Neural cell (in vitro differentiated cells): Measurements from ENCODE around the gene SUSD3. TPM values are rescaled to one million over a fixed set of nuclear protein-coding genes. Genes with fewer than 3 reads are reported as not detected.

Experiments used
- H2AFZ ChIP-seq: fragments of 200-600, 300-800 bp; sonication (generic), shearing (Covaris generic); 2 replicates; pipeline ENCODE4 v1.6.0; 2014; ENCODE audit warnings: low read depth, mild to moderate bottlenecking, antibody characterized with exemption, low read length, moderate library complexity
- H3F3A ChIP-seq: fragments of 200-600 bp; shearing (Covaris generic); 2 replicates; pipeline ENCODE4 v1.6.1; 2016; ENCODE audit warnings: mild to moderate bottlenecking, moderate library complexity, mixed read lengths, antibody characterized with exemption, low read length; ENCODE audit not compliant: insufficient read depth, poor library complexity, severe bottlenecking
- H3K27ac ChIP-seq: fragments of 200-600, 300-800 bp; sonication (generic), shearing (Covaris generic); 2 replicates; pipeline ENCODE4 v1.5.1; 2014; ENCODE audit warnings: mild to moderate bottlenecking, low read length, moderate library complexity
- H3K27me3 ChIP-seq: fragments of 300-800, 200-600 bp; sonication (generic), shearing (Covaris generic); 2 replicates; pipeline ENCODE4 v1.6.0; 2014; ENCODE audit warnings: mild to moderate bottlenecking, low read depth, low read length, moderate library complexity; ENCODE audit not compliant: insufficient read depth
- H3K36me3 ChIP-seq: fragments of 300-800, 200-600 bp; sonication (generic), shearing (Covaris generic); 2 replicates; pipeline ENCODE4 v1.5.1; 2014; ENCODE audit warnings: mild to moderate bottlenecking, antibody characterized with exemption, low read length, moderate library complexity; ENCODE audit not compliant: insufficient read depth
- H3K4me2 ChIP-seq: fragments of 300-800, 200-600 bp; sonication (generic), shearing (Covaris generic); 2 replicates; pipeline ENCODE4 v1.6.0; 2014; ENCODE audit warnings: mild to moderate bottlenecking, low read length
- H3K4me3 ChIP-seq: fragments of 300-800, 200-600 bp; sonication (generic), shearing (Covaris generic); 2 replicates; pipeline ENCODE4 v1.5.1; 2014; ENCODE audit warnings: mild to moderate bottlenecking, low read length, moderate library complexity
- H3K79me2 ChIP-seq: fragments of 200-600 bp; shearing (Covaris generic); replicated peaks from 2 replicates; pipeline ENCODE4 v1.6.0; 2014; ENCODE audit warnings: mild to moderate bottlenecking, low read length, moderate library complexity; ENCODE audit not compliant: insufficient read depth
- H3K9ac ChIP-seq: fragments of 300-800, 200-600 bp; sonication (generic), shearing (Covaris generic); 2 replicates; pipeline ENCODE4 v1.6.1; 2016; ENCODE audit warnings: mild to moderate bottlenecking, low read length, mixed read lengths
- H3K9me2 ChIP-seq: fragments of 200-600 bp; shearing (Covaris generic); 2 replicates; pipeline ENCODE4 v1.6.1; 2016; ENCODE audit warnings: mild to moderate bottlenecking, low read length, mixed read lengths; ENCODE audit not compliant: insufficient read depth
- H3K9me3 ChIP-seq: fragments of 200-600, 300-800 bp; sonication (generic), shearing (Covaris generic); 2 replicates; pipeline ENCODE4 v1.6.1; 2016; ENCODE audit warnings: mild to moderate bottlenecking, mixed run types, low read length, moderate library complexity, mixed read lengths
- H4K20me1 ChIP-seq: fragments of 200-600 bp; shearing (Covaris generic); 2 replicates; pipeline ENCODE4 v1.6.1; 2016; ENCODE audit warnings: mild to moderate bottlenecking, mixed run types; ENCODE audit not compliant: insufficient read depth
- EP300 ChIP-seq: fragments of 450-650 bp; conservative IDR thresholded peaks from 2 replicates; pipeline ENCODE4 v1.6.1; 2014; ENCODE audit warnings: antibody characterized with exemption, mild to moderate bottlenecking, moderate library complexity; ENCODE audit not compliant: poor library complexity, severe bottlenecking
- EZH2 ChIP-seq: fragments of 200-600, 300-800 bp; shearing (Covaris generic), sonication (generic); IDR thresholded peaks from 2 replicates; pipeline ENCODE4 v1.6.1; 2014; ENCODE audit warnings: antibody characterized with exemption, low read length, borderline replicate concordance, mild to moderate bottlenecking; ENCODE audit not compliant: insufficient read depth, poor library complexity, severe bottlenecking
- MXI1 ChIP-seq: fragments of 450-650 bp; conservative IDR thresholded peaks from 2 replicates; pipeline ENCODE4 v1.6.1; 2014; ENCODE audit warnings: antibody characterized with exemption, mild to moderate bottlenecking; ENCODE audit not compliant: poor library complexity, severe bottlenecking
- POLR2AphosphoS5 ChIP-seq: IDR thresholded peaks from 2 replicates; pipeline ENCODE4 v1.6.1; 2012
- RAD21 ChIP-seq: fragments of 450-650 bp; conservative IDR thresholded peaks from 2 replicates; pipeline ENCODE4 v1.6.1; 2014; ENCODE audit warnings: antibody characterized with exemption, mild to moderate bottlenecking, moderate library complexity
- SMC3 ChIP-seq: fragments of 450-650 bp; conservative IDR thresholded peaks from 2 replicates; pipeline ENCODE4 v1.6.1; 2014; ENCODE audit warnings: antibody characterized with exemption, mild to moderate bottlenecking, moderate library complexity; ENCODE audit not compliant: poor library complexity
- TAF1 ChIP-seq: IDR thresholded peaks from 2 replicates; pipeline ENCODE4 v1.6.1; 2012; ENCODE audit warnings: low read depth
- polyA plus RNA-seq: library from polyadenylated mRNA; depleted of rRNA; stranded (reverse); fragments of >200 nt; gene quantifications from 2 replicates; pipeline ENCODE4 v1.2.3, GENCODE V29; 2014
- TF ChIP-seq, protein P1 (sequence below): fragments of 450-650 bp; IDR thresholded peaks from 2 replicates; pipeline ENCODE4 v1.5.1; 2014; ENCODE audit warnings: antibody characterized with exemption, mild to moderate bottlenecking, moderate library complexity; ENCODE audit not compliant: poor library complexity, severe bottlenecking
- TF ChIP-seq, protein P2 (sequence below): IDR thresholded peaks from 2 replicates; pipeline ENCODE4 v1.6.1; 2012; ENCODE audit warnings: borderline replicate concordance

Gene SUSD3
- polyA plus RNA-seq, 1 donor from 2014 or later: not detected

- H3K36me3 ChIP-seq: no peaks in the 10 kb centered on the region
- no peak overlapping the region for H3K4me2 ChIP-seq
- no peaks in the 10 kb centered on the region for H3K9me2 ChIP-seq
- H3K27ac ChIP-seq: no peak overlapping the region
- H3K27me3 ChIP-seq: no peaks in the 10 kb centered on the region
- H3F3A ChIP-seq: no peaks in the 10 kb centered on the region
- H3K4me3 ChIP-seq: no peak overlapping the region
- H4K20me1 ChIP-seq: no peaks in the 10 kb centered on the region
- no peak overlapping the region for H3K9ac ChIP-seq
- H3K9me3 ChIP-seq: no peaks in the 10 kb centered on the region
- no peaks in the 10 kb centered on the region for H3K79me2 ChIP-seq
- H2AFZ ChIP-seq: no peak overlapping the region
- TF ChIP-seq, protein P1, sequence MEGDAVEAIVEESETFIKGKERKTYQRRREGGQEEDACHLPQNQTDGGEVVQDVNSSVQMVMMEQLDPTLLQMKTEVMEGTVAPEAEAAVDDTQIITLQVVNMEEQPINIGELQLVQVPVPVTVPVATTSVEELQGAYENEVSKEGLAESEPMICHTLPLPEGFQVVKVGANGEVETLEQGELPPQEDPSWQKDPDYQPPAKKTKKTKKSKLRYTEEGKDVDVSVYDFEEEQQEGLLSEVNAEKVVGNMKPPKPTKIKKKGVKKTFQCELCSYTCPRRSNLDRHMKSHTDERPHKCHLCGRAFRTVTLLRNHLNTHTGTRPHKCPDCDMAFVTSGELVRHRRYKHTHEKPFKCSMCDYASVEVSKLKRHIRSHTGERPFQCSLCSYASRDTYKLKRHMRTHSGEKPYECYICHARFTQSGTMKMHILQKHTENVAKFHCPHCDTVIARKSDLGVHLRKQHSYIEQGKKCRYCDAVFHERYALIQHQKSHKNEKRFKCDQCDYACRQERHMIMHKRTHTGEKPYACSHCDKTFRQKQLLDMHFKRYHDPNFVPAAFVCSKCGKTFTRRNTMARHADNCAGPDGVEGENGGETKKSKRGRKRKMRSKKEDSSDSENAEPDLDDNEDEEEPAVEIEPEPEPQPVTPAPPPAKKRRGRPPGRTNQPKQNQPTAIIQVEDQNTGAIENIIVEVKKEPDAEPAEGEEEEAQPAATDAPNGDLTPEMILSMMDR: no peak
- TF ChIP-seq RAD21: no peak
- TF ChIP-seq EP300: no peak
- TF ChIP-seq EZH2: no peak
- TF ChIP-seq, protein P2, sequence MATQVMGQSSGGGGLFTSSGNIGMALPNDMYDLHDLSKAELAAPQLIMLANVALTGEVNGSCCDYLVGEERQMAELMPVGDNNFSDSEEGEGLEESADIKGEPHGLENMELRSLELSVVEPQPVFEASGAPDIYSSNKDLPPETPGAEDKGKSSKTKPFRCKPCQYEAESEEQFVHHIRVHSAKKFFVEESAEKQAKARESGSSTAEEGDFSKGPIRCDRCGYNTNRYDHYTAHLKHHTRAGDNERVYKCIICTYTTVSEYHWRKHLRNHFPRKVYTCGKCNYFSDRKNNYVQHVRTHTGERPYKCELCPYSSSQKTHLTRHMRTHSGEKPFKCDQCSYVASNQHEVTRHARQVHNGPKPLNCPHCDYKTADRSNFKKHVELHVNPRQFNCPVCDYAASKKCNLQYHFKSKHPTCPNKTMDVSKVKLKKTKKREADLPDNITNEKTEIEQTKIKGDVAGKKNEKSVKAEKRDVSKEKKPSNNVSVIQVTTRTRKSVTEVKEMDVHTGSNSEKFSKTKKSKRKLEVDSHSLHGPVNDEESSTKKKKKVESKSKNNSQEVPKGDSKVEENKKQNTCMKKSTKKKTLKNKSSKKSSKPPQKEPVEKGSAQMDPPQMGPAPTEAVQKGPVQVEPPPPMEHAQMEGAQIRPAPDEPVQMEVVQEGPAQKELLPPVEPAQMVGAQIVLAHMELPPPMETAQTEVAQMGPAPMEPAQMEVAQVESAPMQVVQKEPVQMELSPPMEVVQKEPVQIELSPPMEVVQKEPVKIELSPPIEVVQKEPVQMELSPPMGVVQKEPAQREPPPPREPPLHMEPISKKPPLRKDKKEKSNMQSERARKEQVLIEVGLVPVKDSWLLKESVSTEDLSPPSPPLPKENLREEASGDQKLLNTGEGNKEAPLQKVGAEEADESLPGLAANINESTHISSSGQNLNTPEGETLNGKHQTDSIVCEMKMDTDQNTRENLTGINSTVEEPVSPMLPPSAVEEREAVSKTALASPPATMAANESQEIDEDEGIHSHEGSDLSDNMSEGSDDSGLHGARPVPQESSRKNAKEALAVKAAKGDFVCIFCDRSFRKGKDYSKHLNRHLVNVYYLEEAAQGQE: no peak
- no peak for TF ChIP-seq MXI1
- no peak for TF ChIP-seq POLR2AphosphoS5
- no peak for TF ChIP-seq TAF1
- TF ChIP-seq SMC3: no peak
Measured at GRCh38 chr9:93030642-93031628, 27.6 kb upstream of the SUSD3 start.

DNA sequence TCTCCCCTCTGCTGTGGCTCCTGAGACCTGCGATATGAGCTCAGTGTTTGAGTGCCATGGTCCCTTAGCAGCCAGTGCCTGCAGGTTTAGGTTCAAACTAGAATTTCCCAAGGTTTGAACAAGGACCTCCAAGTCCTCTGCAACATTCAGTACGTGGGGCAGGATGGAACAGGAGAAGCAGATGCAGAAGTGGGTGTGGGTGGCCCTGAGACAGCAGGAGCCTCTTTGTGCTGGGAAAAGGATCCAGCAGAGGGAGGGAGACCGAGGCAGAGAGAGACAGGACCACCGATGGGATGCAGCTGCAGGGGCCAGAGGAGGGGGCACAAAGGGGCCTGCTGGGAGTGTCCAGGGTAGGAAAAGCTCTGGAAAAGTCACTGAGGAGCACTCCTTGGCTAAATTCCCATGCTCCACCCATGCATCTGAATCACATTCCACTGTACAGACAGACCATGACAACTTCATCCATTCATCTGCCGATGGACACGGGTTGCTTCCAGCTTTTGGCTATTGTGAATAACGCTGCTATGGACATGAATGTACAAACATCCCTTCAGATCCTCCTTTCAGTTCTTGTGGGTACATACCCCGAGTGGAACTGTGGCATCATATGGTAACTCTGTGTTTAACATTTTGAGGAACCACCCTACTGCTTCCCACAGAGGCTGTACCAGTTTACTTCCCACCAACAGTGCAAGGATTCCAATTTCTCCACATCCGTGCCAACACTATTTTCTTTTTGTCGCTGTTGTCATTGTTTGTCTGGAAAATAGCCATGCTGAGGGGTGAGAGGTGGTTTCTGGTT is 26.7 kb upstream of the SUSD3 start:
- no peak overlapping the region for H3K27ac ChIP-seq

More for the DNA sequence above, 26.7 kb upstream of the SUSD3 start:
- TF ChIP-seq MXI1: no peak
- TF ChIP-seq EZH2: no peak
- no peak for TF ChIP-seq TAF1
- TF ChIP-seq POLR2AphosphoS5: no peak
- no peak for TF ChIP-seq SMC3
- H3K4me2 ChIP-seq: no peak overlapping the region
- no peaks in the 10 kb centered on the region for H3K9me3 ChIP-seq
- no peak overlapping the region for H2AFZ ChIP-seq
- no peaks in the 10 kb centered on the region for H3F3A ChIP-seq
- no peaks in the 10 kb centered on the region for H3K79me2 ChIP-seq
- H3K36me3 ChIP-seq: no peaks in the 10 kb centered on the region
- no peaks in the 10 kb centered on the region for H4K20me1 ChIP-seq
- no peak overlapping the region for H3K9ac ChIP-seq
- H3K9me2 ChIP-seq: no peaks in the 10 kb centered on the region
- H3K27me3 ChIP-seq: no peaks in the 10 kb centered on the region
- H3K4me3 ChIP-seq: no peak overlapping the region
